Activated CD4-positive, alpha-beta T cell treated with anti-CD3 and anti-CD28 coated beads, Interleukin-2, amount 50 U/mL, for 48 hours (primary cell): ENCODE results near the gene NDUFB2.
"Not testable (repeated sequence)": the region's sequence is repeated elsewhere in the genome, so short reads cannot be mapped to it uniquely, and the experiment has no call there.

Experiments
- DNase-seq, 2 experiments: peaks; one replicate each; pipeline ENCODE4 v3.0.0-alpha.2; 2020

Gene NDUFB2

GRCh38 chr7:140673063-140673773 is 23.3 kb upstream of the NDUFB2 start:
- DNase-seq: peak; percentile 52 to 62

GRCh38 chr7:140673774-140674155 is 22.7 kb upstream of the NDUFB2 start:
- no peak for DNase-seq

GRCh38 chr7:140674356-140674800 is 22.1 kb upstream of the NDUFB2 start:
- DNase-seq: no peak

GRCh38 chr7:140674899-140675701 is 21.4 kb upstream of the NDUFB2 start:
- DNase-seq: no peak

GRCh38 chr7:140675726-140676125 is 20.8 kb upstream of the NDUFB2 start:
- no peak for DNase-seq

GRCh38 chr7:140676306-140676705 is 20.2 kb upstream of the NDUFB2 start:
- no peak for DNase-seq

- DNase-seq: not testable (repeated sequence)
Measured at GRCh38 chr7:140676956-140677355, 19.6 kb upstream of the NDUFB2 start.

GRCh38 chr7:140677496-140677895 is 19.0 kb upstream of the NDUFB2 start:
- DNase-seq: no peak

- no peak for DNase-seq
Measured at GRCh38 chr7:140678081-140678815, 18.3 kb upstream of the NDUFB2 start.

GRCh38 chr7:140678816-140679130 is 17.7 kb upstream of the NDUFB2 start:
- no peak for DNase-seq

- DNase-seq: no peak
Measured at GRCh38 chr7:140679186-140679585, 17.3 kb upstream of the NDUFB2 start.

- no peak for DNase-seq
Measured at GRCh38 chr7:140680886-140681285, 15.6 kb upstream of the NDUFB2 start.

- DNase-seq: no peak
Measured at GRCh38 chr7:140681766-140682165, 14.7 kb upstream of the NDUFB2 start.

GRCh38 chr7:140683657-140684056 is 12.9 kb upstream of the NDUFB2 start:
- DNase-seq: no peak

GRCh38 chr7:140684066-140684950 is 12.2 kb upstream of the NDUFB2 start:
- no peak for DNase-seq

GRCh38 chr7:140685407-140686087 is 11.0 kb upstream of the NDUFB2 start:
- no peak for DNase-seq

- no peak for DNase-seq
Measured at GRCh38 chr7:140686921-140687320, 9.6 kb upstream of the NDUFB2 start.

- no peak for DNase-seq
Measured at GRCh38 chr7:140688341-140688740, 8.2 kb upstream of the NDUFB2 start.

GRCh38 chr7:140689199-140690152 is 7.0 kb upstream of the NDUFB2 start:
- DNase-seq: no peak

GRCh38 chr7:140691376-140692045 is 5.0 kb upstream of the NDUFB2 start:
- no peak for DNase-seq
